ENCODE results near the gene NDUFA6. TPM values are rescaled to one million over a fixed set of nuclear protein-coding genes. Genes with fewer than 3 reads are reported as not detected.

Gene NDUFA6
- total and polyA plus RNA-seq, 10 of the 15 experiments (the other 5 are each of a cell fraction or from before 2014, with no cell fraction given) = 85.9 to 511 (median 128) TPM

DNA sequence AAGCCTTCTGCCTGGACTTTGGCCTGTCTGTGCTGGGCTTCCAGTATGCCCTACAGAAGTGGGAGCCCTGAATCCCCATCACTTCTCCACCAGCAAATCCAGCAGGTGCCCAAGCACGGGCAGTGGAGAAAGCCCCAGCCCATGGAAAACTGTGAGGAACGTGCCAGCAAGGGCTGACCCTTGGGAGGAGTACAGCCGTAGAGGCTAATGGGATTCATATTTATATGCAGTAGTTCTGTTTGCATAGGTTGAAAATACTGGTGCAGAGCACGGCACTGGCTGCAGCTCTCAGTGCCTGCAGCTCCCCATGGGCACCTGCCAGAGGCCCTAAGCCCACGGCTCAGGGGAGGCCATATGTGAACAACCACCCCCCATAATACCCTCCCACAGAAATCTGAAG lies 30.1 kb downstream of the NDUFA6 start:
- Histone ChIP-seq H3K4me3 (no peak overlapping the region), H3K9ac (ENCODE audit: control insufficient read depth, insufficient read depth, low read length) (no peak overlapping the region), H3K4me1 (ENCODE audit: control insufficient read depth, insufficient read depth, low read length) (no peaks in the 10 kb centered on the region), H4K20me1 (ENCODE audit: control insufficient read depth, insufficient read depth) (no peaks in the 10 kb centered on the region), H3K9me3 (replicated peaks; ENCODE audit: control insufficient read depth, insufficient read depth, low read length) (peaks cover 11% of the 10 kb centered on the region; the same call in 2 of the 3 replicates), H3K36me3 (ENCODE audit: control insufficient read depth in 2 of 2, insufficient read depth in 2 of 2, low read length in 1 of 2) (peaks cover 7 to 21% of the 10 kb centered on the region in 2 experiments), H3K79me2 (ENCODE audit: control insufficient read depth, insufficient read depth, low read length) (no peaks in the 10 kb centered on the region), H3K4me2 (ENCODE audit: control insufficient read depth, insufficient read depth) (no peak overlapping the region), H3K27ac (ENCODE audit: control insufficient read depth, insufficient read depth) (no peak overlapping the region), H3K27me3 (replicated peaks in 1 of 2; ENCODE audit: control insufficient read depth in 2 of 2, insufficient read depth in 2 of 2, low read length in 1 of 2) (no peaks in the 10 kb centered on the region), H2AFZ (ENCODE audit: control insufficient read depth, low read depth, low read length) (no peak overlapping the region)
- WGBS (ENCODE audit: insufficient coverage, insufficient replicate concordance, low lambda C conversion rate, missing lambda C conversion rate) = 98% methylated on average over 5 of the region's 5 CpGs
- DNase-seq (ENCODE audit: low read depth, low spot score) (no peak), FAIRE-seq (no peak), ATAC-seq (no peak)
- SMC1A ChIA-PET (ENCODE audit: uncharacterized antibody, unreplicated experiment) = interaction anchor here (0.8 kb wide), 1 partner anchor 31 kb away, joined by 3 read pairs; no protein-coding TSS in a partner anchor
- no TSS peak for BruUV-seq (replicated peaks)
- TF ChIP-seq CBX5 (IDR thresholded peaks at IDR 0.05; ENCODE audit: low read depth) = no peak
- TF ChIP-seq HDGF (IDR thresholded peaks at IDR 0.05) = no peak
- no peak for TF ChIP-seq SUZ12 (IDR thresholded peaks at IDR 0.05; ENCODE audit: unreplicated experiment)
- no peak for TF ChIP-seq TCF12 (IDR thresholded peaks at IDR 0.05; ENCODE audit: low read depth, low read length)
- no peak for TF ChIP-seq RELB (IDR thresholded peaks at IDR 0.05; ENCODE audit: low read depth)
- TF ChIP-seq SUPT20H (IDR thresholded peaks at IDR 0.05; ENCODE audit: borderline replicate concordance, control insufficient read depth, low read depth, low read length) = no peak
- no peak for TF ChIP-seq EED (IDR thresholded peaks at IDR 0.05; ENCODE audit: low read depth)
- TF ChIP-seq MEF2A (IDR thresholded peaks at IDR 0.05; ENCODE audit: insufficient read depth, low read depth, low read length) = no peak
- no peak for TF ChIP-seq KDM1A (IDR thresholded peaks at IDR 0.05; ENCODE audit: borderline replicate concordance)
- TF ChIP-seq CREB1 (IDR thresholded peaks at IDR 0.05; ENCODE audit: low read depth) = no peak
- no peak for TF ChIP-seq SMC3 (IDR thresholded peaks at IDR 0.05; ENCODE audit: borderline replicate concordance, low read length)
- no peak for TF ChIP-seq RCOR1 (conservative IDR thresholded peaks at IDR 0.05; ENCODE audit: low read depth, low read length)
- TF ChIP-seq, protein P1, sequence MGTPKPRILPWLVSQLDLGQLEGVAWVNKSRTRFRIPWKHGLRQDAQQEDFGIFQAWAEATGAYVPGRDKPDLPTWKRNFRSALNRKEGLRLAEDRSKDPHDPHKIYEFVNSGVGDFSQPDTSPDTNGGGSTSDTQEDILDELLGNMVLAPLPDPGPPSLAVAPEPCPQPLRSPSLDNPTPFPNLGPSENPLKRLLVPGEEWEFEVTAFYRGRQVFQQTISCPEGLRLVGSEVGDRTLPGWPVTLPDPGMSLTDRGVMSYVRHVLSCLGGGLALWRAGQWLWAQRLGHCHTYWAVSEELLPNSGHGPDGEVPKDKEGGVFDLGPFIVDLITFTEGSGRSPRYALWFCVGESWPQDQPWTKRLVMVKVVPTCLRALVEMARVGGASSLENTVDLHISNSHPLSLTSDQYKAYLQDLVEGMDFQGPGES (IDR thresholded peaks at IDR 0.05) = no peak
- RAD21 ChIA-PET (ENCODE audit: unreplicated experiment) = no interaction called here
- POLR2A ChIA-PET = interaction anchor here (0.6 kb wide), 1 partner anchor 189 kb away, joined by 3 read pairs; no protein-coding TSS in a partner anchor
- intact Hi-C loops (cut with micrococcal nuclease; ENCODE audit: unreplicated experiment) (no loop called here), in situ Hi-C loops (cut with MboI) (no loop called here)
- CTCF ChIA-PET = no interaction called here

Data from GM12878 (cell line).